K562 (cell line): ENCODE data around the gene RNF223. TPM values are rescaled to one million over a fixed set of nuclear protein-coding genes. Genes with fewer than 3 reads are reported as not detected.

Experiments
- BCL6 ChIP-seq: fragments of 250-450 bp; sonication (Bioruptor Pico); IDR thresholded peaks from 2 replicates; pipeline ENCODE4 v1.4.0; 2020
- MCM7 ChIP-seq, 2 experiments: fragments of 450-650 bp; IDR thresholded peaks; 2 replicates each; pipeline ENCODE4 v1.6.1; 2016 to 2018
- NELFE ChIP-seq: IDR thresholded peaks from 2 replicates; pipeline ENCODE4 v1.6.1; 2011; ENCODE audit warnings: mild to moderate bottlenecking; ENCODE audit not compliant: insufficient read depth, insufficient read length
- NR1H2 ChIP-seq: sonication (generic); formaldehyde crosslinking; IDR thresholded peaks from 2 replicates; pipeline ENCODE4 v1.4.0; 2020; ENCODE audit warnings: mild to moderate bottlenecking, missing genetic modification reagents
- PPARD ChIP-seq: fragments of 250-450 bp; sonication (Bioruptor Pico); IDR thresholded peaks from 2 replicates; pipeline ENCODE4 v1.8.0; 2022; ENCODE audit warnings: inconsistent platforms, mild to moderate bottlenecking, moderate library complexity
- RCOR1 ChIP-seq, 2 experiments: IDR thresholded peaks; 2 replicates each; pipeline ENCODE4 v1.6.1; 2012; ENCODE audit warnings: low read depth in 2 of 2, low read length in 2 of 2, borderline replicate concordance in 1 of 2, improper control_type of control experiment in 1 of 2
- SMARCA5 ChIP-seq: fragments of 450-650 bp; IDR thresholded peaks from 2 replicates; pipeline ENCODE4 v1.6.1; 2016
- THRAP3 ChIP-seq: fragments of 450-650 bp; IDR thresholded peaks from 2 replicates; pipeline ENCODE4 v1.6.1; 2016; ENCODE audit warnings: mild to moderate bottlenecking, inconsistent platforms, borderline replicate concordance
- XRCC4 ChIP-seq: IDR thresholded peaks from one replicate; pipeline ENCODE4 v1.6.1; 2011; ENCODE audit not compliant: insufficient read depth, insufficient read length; ENCODE audit errors: extremely low read depth
- ZNF668 ChIP-seq: fragments of 250-450 bp; sonication (Bioruptor Pico); IDR thresholded peaks from 2 replicates; pipeline ENCODE4 v1.8.0; 2022; ENCODE audit warnings: mild to moderate bottlenecking, inconsistent platforms
- polyA plus RNA-seq, 8 experiments: library from polyadenylated mRNA; depleted of rRNA in 4 of 8; stranded (reverse) in 5 of 8; unstranded in 3 of 8; fragments of >200 nt; fragmentation: Nextera tagmentation in 2 of 8; fragmentation: Illumina TruSeq in 1 of 8; extraction: Ambion mirVana in 2 of 8; extraction: Trizol in 1 of 8; gene quantifications; 2 replicates each; pipeline versions ENCODE4 v1.2.1 to v1.2.3, GENCODE V29; 2011 to 2014; ENCODE audit warnings: inconsistent platforms in 1 of 8, missing spikeins in 1 of 8
- total RNA-seq, 7 experiments: library from RNA; depleted of rRNA in 6 of 7; stranded (reverse); fragments of >200 nt in 6 of 7; fragmentation: Illumina TruSeq in 2 of 7; extraction: Trizol in 2 of 7; gene quantifications; 2 replicates each; pipeline versions ENCODE4 v1.2.1 to v1.2.3, GENCODE V29; 2011 to 2021; ENCODE audit warnings: low replicate concordance in 1 of 7
- TF ChIP-seq, protein P1 (sequence below): sonication (generic); formaldehyde crosslinking; IDR thresholded peaks from 2 replicates; pipeline ENCODE4 v1.8.1; 2023; ENCODE audit warnings: missing genetic modification reagents, mild to moderate bottlenecking, borderline replicate concordance
- TF ChIP-seq, protein P2 (sequence below): fragments of 200-600 bp; sonication (generic); IDR thresholded peaks from one replicate; pipeline ENCODE4 v1.6.1; 2012; ENCODE audit warnings: mild to moderate bottlenecking, low read depth, low read length, inconsistent platforms

The RNF223 gene
- total and polyA plus RNA-seq, 9 of the 15 experiments (the other 6 are each of a cell fraction or from before 2014, with no cell fraction given): 0.04 to 0.32 TPM; not detected in 7

DNA sequence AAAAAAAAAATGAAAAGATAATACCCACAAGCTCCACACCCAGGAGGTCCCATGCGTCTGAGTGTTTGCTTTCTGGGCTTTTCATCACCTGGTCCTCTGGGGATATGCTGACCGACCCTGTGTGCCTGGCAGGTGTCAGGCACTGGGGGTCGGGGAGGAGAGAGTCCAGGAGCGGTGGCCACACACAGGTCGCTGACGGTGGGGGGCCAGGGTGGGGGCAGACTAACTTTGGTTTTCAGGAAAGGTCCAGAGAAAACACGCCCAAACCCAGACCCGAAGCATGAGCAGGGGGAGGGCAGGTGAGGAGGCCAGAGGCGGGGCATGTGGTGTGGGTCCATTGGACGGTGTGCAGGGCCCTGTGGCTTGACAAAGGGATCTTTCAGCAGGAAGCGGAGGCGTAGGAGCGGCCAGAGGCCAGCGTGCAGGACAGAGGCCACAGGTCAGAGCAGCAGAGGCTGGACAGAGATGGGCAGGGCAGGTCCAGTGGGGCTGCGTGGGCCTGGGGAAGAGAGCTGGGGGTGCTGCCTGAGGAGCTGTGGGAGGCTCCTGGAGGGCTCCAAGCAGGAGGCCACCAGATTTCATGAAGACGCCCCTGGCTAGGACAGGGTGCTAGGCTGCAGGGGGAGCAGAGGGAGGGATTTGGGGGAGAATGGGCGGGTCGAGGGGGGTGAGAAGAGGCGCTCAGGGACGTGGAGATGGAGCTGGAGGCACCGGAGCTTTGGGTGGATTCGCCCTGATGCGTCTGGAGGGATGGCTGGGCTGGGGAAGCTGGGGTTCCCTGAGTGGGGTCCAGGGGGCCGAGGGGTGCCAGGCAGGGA is 15.8 kb downstream of the RNF223 start (continued):
- TF ChIP-seq, protein P1, sequence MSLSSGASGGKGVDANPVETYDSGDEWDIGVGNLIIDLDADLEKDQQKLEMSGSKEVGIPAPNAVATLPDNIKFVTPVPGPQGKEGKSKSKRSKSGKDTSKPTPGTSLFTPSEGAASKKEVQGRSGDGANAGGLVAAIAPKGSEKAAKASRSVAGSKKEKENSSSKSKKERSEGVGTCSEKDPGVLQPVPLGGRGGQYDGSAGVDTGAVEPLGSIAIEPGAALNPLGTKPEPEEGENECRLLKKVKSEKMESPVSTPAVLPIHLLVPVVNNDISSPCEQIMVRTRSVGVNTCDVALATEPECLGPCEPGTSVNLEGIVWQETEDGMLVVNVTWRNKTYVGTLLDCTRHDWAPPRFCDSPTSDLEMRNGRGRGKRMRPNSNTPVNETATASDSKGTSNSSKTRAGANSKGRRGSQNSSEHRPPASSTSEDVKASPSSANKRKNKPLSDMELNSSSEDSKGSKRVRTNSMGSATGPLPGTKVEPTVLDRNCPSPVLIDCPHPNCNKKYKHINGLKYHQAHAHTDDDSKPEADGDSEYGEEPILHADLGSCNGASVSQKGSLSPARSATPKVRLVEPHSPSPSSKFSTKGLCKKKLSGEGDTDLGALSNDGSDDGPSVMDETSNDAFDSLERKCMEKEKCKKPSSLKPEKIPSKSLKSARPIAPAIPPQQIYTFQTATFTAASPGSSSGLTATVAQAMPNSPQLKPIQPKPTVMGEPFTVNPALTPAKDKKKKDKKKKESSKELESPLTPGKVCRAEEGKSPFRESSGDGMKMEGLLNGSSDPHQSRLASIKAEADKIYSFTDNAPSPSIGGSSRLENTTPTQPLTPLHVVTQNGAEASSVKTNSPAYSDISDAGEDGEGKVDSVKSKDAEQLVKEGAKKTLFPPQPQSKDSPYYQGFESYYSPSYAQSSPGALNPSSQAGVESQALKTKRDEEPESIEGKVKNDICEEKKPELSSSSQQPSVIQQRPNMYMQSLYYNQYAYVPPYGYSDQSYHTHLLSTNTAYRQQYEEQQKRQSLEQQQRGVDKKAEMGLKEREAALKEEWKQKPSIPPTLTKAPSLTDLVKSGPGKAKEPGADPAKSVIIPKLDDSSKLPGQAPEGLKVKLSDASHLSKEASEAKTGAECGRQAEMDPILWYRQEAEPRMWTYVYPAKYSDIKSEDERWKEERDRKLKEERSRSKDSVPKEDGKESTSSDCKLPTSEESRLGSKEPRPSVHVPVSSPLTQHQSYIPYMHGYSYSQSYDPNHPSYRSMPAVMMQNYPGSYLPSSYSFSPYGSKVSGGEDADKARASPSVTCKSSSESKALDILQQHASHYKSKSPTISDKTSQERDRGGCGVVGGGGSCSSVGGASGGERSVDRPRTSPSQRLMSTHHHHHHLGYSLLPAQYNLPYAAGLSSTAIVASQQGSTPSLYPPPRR: no peak
- TF ChIP-seq MCM7 (IDR thresholded peaks at IDR 0.05) (no peak), NELFE (no peak), XRCC4 (no peak), PPARD (no peak), SMARCA5 (no peak), BCL6 (CRISPR knock-in tag) (no peak), NR1H2 (CRISPR knock-in tag) (no peak), ZNF668 (CRISPR knock-in tag) (no peak), THRAP3 (no peak), RCOR1 (IDR thresholded peaks at IDR 0.05; ENCODE audit: borderline replicate concordance in 1 of 2, low read depth in 2 of 2, low read length in 2 of 2) (peak in 1 of 2 experiments; percentile 70; a peak in 1 of 4 replicates)
- TF ChIP-seq, protein P2, sequence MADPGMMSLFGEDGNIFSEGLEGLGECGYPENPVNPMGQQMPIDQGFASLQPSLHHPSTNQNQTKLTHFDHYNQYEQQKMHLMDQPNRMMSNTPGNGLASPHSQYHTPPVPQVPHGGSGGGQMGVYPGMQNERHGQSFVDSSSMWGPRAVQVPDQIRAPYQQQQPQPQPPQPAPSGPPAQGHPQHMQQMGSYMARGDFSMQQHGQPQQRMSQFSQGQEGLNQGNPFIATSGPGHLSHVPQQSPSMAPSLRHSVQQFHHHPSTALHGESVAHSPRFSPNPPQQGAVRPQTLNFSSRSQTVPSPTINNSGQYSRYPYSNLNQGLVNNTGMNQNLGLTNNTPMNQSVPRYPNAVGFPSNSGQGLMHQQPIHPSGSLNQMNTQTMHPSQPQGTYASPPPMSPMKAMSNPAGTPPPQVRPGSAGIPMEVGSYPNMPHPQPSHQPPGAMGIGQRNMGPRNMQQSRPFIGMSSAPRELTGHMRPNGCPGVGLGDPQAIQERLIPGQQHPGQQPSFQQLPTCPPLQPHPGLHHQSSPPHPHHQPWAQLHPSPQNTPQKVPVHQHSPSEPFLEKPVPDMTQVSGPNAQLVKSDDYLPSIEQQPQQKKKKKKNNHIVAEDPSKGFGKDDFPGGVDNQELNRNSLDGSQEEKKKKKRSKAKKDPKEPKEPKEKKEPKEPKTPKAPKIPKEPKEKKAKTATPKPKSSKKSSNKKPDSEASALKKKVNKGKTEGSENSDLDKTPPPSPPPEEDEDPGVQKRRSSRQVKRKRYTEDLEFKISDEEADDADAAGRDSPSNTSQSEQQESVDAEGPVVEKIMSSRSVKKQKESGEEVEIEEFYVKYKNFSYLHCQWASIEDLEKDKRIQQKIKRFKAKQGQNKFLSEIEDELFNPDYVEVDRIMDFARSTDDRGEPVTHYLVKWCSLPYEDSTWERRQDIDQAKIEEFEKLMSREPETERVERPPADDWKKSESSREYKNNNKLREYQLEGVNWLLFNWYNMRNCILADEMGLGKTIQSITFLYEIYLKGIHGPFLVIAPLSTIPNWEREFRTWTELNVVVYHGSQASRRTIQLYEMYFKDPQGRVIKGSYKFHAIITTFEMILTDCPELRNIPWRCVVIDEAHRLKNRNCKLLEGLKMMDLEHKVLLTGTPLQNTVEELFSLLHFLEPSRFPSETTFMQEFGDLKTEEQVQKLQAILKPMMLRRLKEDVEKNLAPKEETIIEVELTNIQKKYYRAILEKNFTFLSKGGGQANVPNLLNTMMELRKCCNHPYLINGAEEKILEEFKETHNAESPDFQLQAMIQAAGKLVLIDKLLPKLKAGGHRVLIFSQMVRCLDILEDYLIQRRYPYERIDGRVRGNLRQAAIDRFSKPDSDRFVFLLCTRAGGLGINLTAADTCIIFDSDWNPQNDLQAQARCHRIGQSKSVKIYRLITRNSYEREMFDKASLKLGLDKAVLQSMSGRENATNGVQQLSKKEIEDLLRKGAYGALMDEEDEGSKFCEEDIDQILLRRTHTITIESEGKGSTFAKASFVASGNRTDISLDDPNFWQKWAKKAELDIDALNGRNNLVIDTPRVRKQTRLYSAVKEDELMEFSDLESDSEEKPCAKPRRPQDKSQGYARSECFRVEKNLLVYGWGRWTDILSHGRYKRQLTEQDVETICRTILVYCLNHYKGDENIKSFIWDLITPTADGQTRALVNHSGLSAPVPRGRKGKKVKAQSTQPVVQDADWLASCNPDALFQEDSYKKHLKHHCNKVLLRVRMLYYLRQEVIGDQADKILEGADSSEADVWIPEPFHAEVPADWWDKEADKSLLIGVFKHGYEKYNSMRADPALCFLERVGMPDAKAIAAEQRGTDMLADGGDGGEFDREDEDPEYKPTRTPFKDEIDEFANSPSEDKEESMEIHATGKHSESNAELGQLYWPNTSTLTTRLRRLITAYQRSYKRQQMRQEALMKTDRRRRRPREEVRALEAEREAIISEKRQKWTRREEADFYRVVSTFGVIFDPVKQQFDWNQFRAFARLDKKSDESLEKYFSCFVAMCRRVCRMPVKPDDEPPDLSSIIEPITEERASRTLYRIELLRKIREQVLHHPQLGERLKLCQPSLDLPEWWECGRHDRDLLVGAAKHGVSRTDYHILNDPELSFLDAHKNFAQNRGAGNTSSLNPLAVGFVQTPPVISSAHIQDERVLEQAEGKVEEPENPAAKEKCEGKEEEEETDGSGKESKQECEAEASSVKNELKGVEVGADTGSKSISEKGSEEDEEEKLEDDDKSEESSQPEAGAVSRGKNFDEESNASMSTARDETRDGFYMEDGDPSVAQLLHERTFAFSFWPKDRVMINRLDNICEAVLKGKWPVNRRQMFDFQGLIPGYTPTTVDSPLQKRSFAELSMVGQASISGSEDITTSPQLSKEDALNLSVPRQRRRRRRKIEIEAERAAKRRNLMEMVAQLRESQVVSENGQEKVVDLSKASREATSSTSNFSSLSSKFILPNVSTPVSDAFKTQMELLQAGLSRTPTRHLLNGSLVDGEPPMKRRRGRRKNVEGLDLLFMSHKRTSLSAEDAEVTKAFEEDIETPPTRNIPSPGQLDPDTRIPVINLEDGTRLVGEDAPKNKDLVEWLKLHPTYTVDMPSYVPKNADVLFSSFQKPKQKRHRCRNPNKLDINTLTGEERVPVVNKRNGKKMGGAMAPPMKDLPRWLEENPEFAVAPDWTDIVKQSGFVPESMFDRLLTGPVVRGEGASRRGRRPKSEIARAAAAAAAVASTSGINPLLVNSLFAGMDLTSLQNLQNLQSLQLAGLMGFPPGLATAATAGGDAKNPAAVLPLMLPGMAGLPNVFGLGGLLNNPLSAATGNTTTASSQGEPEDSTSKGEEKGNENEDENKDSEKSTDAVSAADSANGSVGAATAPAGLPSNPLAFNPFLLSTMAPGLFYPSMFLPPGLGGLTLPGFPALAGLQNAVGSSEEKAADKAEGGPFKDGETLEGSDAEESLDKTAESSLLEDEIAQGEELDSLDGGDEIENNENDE: no peak
